K562 (cell line): Measurements from ENCODE around the gene QARS1. TPM values are rescaled to one million over a fixed set of nuclear protein-coding genes. Genes with fewer than 3 reads are reported as not detected.

Source experiments
- DEAF1 ChIP-seq: fragments of 450-650 bp; formaldehyde crosslinking; IDR thresholded peaks from 2 replicates; pipeline ENCODE4 v1.4.0; 2020; ENCODE audit warnings: mild to moderate bottlenecking, moderate library complexity
- E2F6 ChIP-seq, 2 experiments: IDR thresholded peaks; 2 replicates each; pipeline ENCODE4 v1.6.1; 2011; ENCODE audit warnings: borderline replicate concordance in 1 of 2, control low read depth in 1 of 2, low read depth in 1 of 2, low read length in 1 of 2, mild to moderate bottlenecking in 1 of 2, mixed read lengths in 1 of 2, moderate library complexity in 1 of 2; ENCODE audit not compliant: insufficient read depth in 1 of 2, insufficient read length in 1 of 2, poor library complexity in 1 of 2, severe bottlenecking in 1 of 2; ENCODE audit errors: extremely low read depth in 1 of 2
- PURB ChIP-seq: sonication (generic); formaldehyde crosslinking; IDR thresholded peaks from 2 replicates; pipeline ENCODE4 v1.9.0; 2021; ENCODE audit warnings: low read depth, mild to moderate bottlenecking, missing genetic modification reagents
- SAFB2 ChIP-seq: fragments of 200-400 bp; formaldehyde crosslinking; IDR thresholded peaks from 2 replicates; pipeline ENCODE4 v1.6.1; 2018; ENCODE audit warnings: borderline replicate concordance, low read length, low read depth, moderate library complexity; ENCODE audit not compliant: severe bottlenecking
- SMAD4 ChIP-seq: fragments of 250-450 bp; sonication (Bioruptor Pico); conservative IDR thresholded peaks from 2 replicates; pipeline ENCODE4 v1.8.0; 2021; ENCODE audit warnings: inconsistent platforms, mild to moderate bottlenecking, moderate library complexity
- UBTF ChIP-seq, 2 experiments: IDR thresholded peaks; 2 replicates each; pipeline ENCODE4 v1.6.1; 2012; ENCODE audit warnings: improper control_type of control experiment in 2 of 2, low read depth in 2 of 2, low read length in 2 of 2, borderline replicate concordance in 1 of 2
- polyA plus RNA-seq, 8 experiments: library from polyadenylated mRNA; depleted of rRNA in 4 of 8; stranded (reverse) in 5 of 8; unstranded in 3 of 8; fragments of >200 nt; fragmentation: Nextera tagmentation in 2 of 8; fragmentation: Illumina TruSeq in 1 of 8; extraction: Ambion mirVana in 2 of 8; extraction: Trizol in 1 of 8; gene quantifications; 2 replicates each; pipeline versions ENCODE4 v1.2.1 to v1.2.3, GENCODE V29; 2011 to 2014; ENCODE audit warnings: inconsistent platforms in 1 of 8, missing spikeins in 1 of 8
- total RNA-seq, 7 experiments: library from RNA; depleted of rRNA in 6 of 7; stranded (reverse); fragments of >200 nt in 6 of 7; fragmentation: Illumina TruSeq in 2 of 7; extraction: Trizol in 2 of 7; gene quantifications; 2 replicates each; pipeline versions ENCODE4 v1.2.1 to v1.2.3, GENCODE V29; 2011 to 2021; ENCODE audit warnings: low replicate concordance in 1 of 7

QARS1 gene
- total and polyA plus RNA-seq, 9 of the 15 experiments (the other 6 are each of a cell fraction or from before 2014, with no cell fraction given), result 148 to 310 (median 273) TPM

GRCh38 chr3:49119036-49119435 lies 14.5 kb upstream of the QARS1 start (continued):
- TF ChIP-seq DEAF1 (no peak), UBTF (IDR thresholded peaks at IDR 0.05; ENCODE audit: borderline replicate concordance in 1 of 2, low read depth in 2 of 2, low read length in 2 of 2) (no peak), PURB (CRISPR knock-in tag) (no peak), SMAD4 (CRISPR knock-in tag) (no peak), E2F6 (IDR thresholded peaks at IDR 0.05; ENCODE audit: borderline replicate concordance in 1 of 2, extremely low read depth in 1 of 2, insufficient read depth in 1 of 2, insufficient read length in 1 of 2, low read depth in 1 of 2, low read length in 1 of 2, poor library complexity in 1 of 2, severe bottlenecking in 1 of 2) (no peak), SAFB2 (no peak)
